ENCODE data around the gene MAML2. TPM values are rescaled to one million over a fixed set of nuclear protein-coding genes. Genes with fewer than 3 reads are reported as not detected.

The MAML2 gene
- total and polyA plus RNA-seq, 4 donors: 0.56 to 2.1 (median 1.4) TPM

DNA sequence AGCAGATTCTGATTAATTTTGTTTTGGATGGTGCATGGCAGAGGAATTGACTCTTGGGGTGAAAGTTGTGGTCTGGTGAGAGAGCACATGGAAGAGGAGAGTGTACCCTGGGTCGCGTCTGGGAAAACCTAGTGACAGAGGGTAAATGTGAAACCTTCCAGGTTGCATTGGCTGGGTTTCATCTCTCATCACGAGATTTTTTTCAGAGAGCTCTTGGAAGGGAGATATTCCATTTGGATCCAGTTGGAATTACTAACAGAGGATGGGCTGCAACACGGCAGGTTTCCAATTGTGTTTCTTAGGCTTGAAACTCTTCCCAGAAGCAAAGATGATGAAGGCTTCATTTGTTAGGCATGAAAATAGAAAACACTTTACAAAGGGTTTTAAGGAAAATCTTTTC, 309.4 kb downstream of the MAML2 start:
- WGBS: 87% methylated on average over 4 of the region's 4 CpGs
- DNase-seq (ENCODE audit: low spot score): no peak

DNA sequence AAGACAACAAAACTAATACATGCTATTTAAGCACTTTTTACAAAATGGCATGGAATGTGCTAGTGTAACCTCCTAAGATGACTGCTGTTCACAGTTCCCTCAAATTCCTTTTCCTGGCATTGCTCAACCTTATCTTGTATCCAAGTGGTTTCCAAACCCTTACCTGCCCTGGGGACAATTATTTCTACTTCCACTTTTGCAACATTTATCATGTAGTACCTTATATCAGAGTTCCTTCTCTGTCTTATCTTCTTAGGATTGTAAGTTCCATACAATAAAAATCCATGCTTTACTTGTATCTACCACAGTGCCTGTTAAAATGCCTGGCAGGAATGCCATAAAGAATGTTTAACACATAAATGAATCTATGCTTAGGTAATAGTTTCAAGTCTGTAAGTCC, 309.9 kb downstream of the MAML2 start:
- Histone ChIP-seq H3K9ac (ENCODE audit: low read depth in 1 of 2, low read length in 2 of 2) (no peak overlapping the region), H3K4me3 (ENCODE audit: low read depth in 1 of 3, low read length in 3 of 3) (no peak overlapping the region), H3K4me1 (ENCODE audit: control insufficient read depth in 4 of 4, insufficient read depth in 4 of 4, low read length in 3 of 4) (no peaks in the 10 kb centered on the region), H3K36me3 (ENCODE audit: control insufficient read depth in 4 of 4, insufficient read depth in 3 of 4, low read depth in 1 of 4, low read length in 3 of 4) (no peaks in the 10 kb centered on the region), H3K27ac (ENCODE audit: low read depth in 1 of 2, low read length in 2 of 2) (no peak overlapping the region), H3K9me3 (ENCODE audit: control insufficient read depth in 4 of 4, low read length in 3 of 4) (no peaks in the 10 kb centered on the region), H3K27me3 (ENCODE audit: control insufficient read depth in 4 of 4, insufficient read depth in 4 of 4, low read length in 3 of 4) (peaks cover 0 to 3% (median 0%) of the 10 kb centered on the region in 4 donors)
- DNase-seq (ENCODE audit: low spot score): no peak
- no peak for TF ChIP-seq SP1 (IDR thresholded peaks at IDR 0.05)
- TF ChIP-seq RAD21 (IDR thresholded peaks at IDR 0.05): no peak
- TF ChIP-seq, protein P1, sequence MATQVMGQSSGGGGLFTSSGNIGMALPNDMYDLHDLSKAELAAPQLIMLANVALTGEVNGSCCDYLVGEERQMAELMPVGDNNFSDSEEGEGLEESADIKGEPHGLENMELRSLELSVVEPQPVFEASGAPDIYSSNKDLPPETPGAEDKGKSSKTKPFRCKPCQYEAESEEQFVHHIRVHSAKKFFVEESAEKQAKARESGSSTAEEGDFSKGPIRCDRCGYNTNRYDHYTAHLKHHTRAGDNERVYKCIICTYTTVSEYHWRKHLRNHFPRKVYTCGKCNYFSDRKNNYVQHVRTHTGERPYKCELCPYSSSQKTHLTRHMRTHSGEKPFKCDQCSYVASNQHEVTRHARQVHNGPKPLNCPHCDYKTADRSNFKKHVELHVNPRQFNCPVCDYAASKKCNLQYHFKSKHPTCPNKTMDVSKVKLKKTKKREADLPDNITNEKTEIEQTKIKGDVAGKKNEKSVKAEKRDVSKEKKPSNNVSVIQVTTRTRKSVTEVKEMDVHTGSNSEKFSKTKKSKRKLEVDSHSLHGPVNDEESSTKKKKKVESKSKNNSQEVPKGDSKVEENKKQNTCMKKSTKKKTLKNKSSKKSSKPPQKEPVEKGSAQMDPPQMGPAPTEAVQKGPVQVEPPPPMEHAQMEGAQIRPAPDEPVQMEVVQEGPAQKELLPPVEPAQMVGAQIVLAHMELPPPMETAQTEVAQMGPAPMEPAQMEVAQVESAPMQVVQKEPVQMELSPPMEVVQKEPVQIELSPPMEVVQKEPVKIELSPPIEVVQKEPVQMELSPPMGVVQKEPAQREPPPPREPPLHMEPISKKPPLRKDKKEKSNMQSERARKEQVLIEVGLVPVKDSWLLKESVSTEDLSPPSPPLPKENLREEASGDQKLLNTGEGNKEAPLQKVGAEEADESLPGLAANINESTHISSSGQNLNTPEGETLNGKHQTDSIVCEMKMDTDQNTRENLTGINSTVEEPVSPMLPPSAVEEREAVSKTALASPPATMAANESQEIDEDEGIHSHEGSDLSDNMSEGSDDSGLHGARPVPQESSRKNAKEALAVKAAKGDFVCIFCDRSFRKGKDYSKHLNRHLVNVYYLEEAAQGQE (IDR thresholded peaks at IDR 0.05): no peak
- TF ChIP-seq, protein P2, sequence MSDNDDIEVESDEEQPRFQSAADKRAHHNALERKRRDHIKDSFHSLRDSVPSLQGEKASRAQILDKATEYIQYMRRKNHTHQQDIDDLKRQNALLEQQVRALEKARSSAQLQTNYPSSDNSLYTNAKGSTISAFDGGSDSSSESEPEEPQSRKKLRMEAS (IDR thresholded peaks at IDR 0.05): no peak
- TF ChIP-seq FOXA1 (IDR thresholded peaks at IDR 0.05): no peak
- no peak for TF ChIP-seq HNF4A (conservative IDR thresholded peaks at IDR 0.05)

More for the DNA sequence above, 309.4 kb downstream of the MAML2 start:
- Histone ChIP-seq H3K27ac (ENCODE audit: low read depth in 1 of 2, low read length in 2 of 2) (no peak overlapping the region), H3K9me3 (ENCODE audit: control insufficient read depth in 4 of 4, low read length in 3 of 4) (no peaks in the 10 kb centered on the region), H3K4me1 (ENCODE audit: control insufficient read depth in 4 of 4, insufficient read depth in 4 of 4, low read length in 3 of 4) (no peaks in the 10 kb centered on the region), H3K4me3 (ENCODE audit: low read depth in 1 of 3, low read length in 3 of 3) (no peak overlapping the region), H3K9ac (ENCODE audit: low read depth in 1 of 2, low read length in 2 of 2) (no peak overlapping the region), H3K27me3 (ENCODE audit: control insufficient read depth in 4 of 4, insufficient read depth in 4 of 4, low read length in 3 of 4) (peaks cover 0 to 3% (median 0%) of the 10 kb centered on the region in 4 donors), H3K36me3 (ENCODE audit: control insufficient read depth in 4 of 4, insufficient read depth in 3 of 4, low read depth in 1 of 4, low read length in 3 of 4) (no peaks in the 10 kb centered on the region)
- TF ChIP-seq TAF1 (conservative IDR thresholded peaks at IDR 0.05) (no peak), NR2F2 (IDR thresholded peaks at IDR 0.05) (no peak), YY1 (IDR thresholded peaks at IDR 0.05) (no peak), SP1 (IDR thresholded peaks at IDR 0.05) (no peak), FOXA2 (IDR thresholded peaks at IDR 0.05) (no peak), FOXA1 (IDR thresholded peaks at IDR 0.05) (no peak), GABPA (IDR thresholded peaks at IDR 0.05 in 1 of 2, conservative IDR thresholded peaks at IDR 0.05 in 1 of 2) (no peak), JUND (IDR thresholded peaks at IDR 0.05) (no peak), HNF4G (IDR thresholded peaks at IDR 0.05) (no peak), EGR1 (IDR thresholded peaks at IDR 0.05; ENCODE audit: low read depth in 2 of 2) (no peak), HNF4A (conservative IDR thresholded peaks at IDR 0.05) (no peak), RXRA (IDR thresholded peaks at IDR 0.05) (no peak), RAD21 (IDR thresholded peaks at IDR 0.05) (no peak)
- TF ChIP-seq, protein P1 (IDR thresholded peaks at IDR 0.05): no peak
- TF ChIP-seq, protein P2 (IDR thresholded peaks at IDR 0.05): no peak
- TF ChIP-seq, protein P3, sequence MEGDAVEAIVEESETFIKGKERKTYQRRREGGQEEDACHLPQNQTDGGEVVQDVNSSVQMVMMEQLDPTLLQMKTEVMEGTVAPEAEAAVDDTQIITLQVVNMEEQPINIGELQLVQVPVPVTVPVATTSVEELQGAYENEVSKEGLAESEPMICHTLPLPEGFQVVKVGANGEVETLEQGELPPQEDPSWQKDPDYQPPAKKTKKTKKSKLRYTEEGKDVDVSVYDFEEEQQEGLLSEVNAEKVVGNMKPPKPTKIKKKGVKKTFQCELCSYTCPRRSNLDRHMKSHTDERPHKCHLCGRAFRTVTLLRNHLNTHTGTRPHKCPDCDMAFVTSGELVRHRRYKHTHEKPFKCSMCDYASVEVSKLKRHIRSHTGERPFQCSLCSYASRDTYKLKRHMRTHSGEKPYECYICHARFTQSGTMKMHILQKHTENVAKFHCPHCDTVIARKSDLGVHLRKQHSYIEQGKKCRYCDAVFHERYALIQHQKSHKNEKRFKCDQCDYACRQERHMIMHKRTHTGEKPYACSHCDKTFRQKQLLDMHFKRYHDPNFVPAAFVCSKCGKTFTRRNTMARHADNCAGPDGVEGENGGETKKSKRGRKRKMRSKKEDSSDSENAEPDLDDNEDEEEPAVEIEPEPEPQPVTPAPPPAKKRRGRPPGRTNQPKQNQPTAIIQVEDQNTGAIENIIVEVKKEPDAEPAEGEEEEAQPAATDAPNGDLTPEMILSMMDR (IDR thresholded peaks at IDR 0.05; ENCODE audit: low read depth, low read length, missing input control): no peak
- TF ChIP-seq, protein P4, sequence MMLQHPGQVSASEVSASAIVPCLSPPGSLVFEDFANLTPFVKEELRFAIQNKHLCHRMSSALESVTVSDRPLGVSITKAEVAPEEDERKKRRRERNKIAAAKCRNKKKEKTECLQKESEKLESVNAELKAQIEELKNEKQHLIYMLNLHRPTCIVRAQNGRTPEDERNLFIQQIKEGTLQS (IDR thresholded peaks at IDR 0.05): no peak
- TF ChIP-seq, protein P5, sequence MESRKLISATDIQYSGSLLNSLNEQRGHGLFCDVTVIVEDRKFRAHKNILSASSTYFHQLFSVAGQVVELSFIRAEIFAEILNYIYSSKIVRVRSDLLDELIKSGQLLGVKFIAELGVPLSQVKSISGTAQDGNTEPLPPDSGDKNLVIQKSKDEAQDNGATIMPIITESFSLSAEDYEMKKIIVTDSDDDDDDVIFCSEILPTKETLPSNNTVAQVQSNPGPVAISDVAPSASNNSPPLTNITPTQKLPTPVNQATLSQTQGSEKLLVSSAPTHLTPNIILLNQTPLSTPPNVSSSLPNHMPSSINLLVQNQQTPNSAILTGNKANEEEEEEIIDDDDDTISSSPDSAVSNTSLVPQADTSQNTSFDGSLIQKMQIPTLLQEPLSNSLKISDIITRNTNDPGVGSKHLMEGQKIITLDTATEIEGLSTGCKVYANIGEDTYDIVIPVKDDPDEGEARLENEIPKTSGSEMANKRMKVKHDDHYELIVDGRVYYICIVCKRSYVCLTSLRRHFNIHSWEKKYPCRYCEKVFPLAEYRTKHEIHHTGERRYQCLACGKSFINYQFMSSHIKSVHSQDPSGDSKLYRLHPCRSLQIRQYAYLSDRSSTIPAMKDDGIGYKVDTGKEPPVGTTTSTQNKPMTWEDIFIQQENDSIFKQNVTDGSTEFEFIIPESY (IDR thresholded peaks at IDR 0.05): no peak

Measured in liver (tissue), 9 donors.